ENCODE measurements around the gene RABEPK. TPM values are rescaled to one million over a fixed set of nuclear protein-coding genes. Genes with fewer than 3 reads are reported as not detected.

RABEPK gene
- total RNA-seq, 4 donors from 2014 or later: 11.0 to 17.3 (median 15.4) TPM

DNA sequence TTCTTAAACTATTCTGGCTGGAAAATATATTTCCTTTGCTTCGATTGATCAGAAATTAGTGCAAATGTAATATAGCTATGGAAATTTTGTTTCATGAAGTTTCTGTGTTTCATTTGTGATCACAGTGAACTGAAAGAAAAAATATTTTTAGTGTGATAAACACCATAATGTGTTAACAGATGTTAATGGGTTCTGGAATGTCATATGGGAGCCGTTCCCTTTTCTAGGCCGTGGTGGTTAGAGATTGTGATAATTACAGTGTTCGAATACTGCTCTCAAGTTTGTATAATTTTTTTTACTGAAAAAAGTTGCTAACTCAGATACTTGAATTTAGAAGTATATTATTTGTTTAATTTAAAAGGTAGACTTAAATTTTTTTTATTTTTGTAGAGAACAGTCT is 80.6 kb downstream of the RABEPK start:
- H3K27ac ChIP-seq: no peak overlapping the region
- DNase-seq: no peak
- no peaks in the 10 kb centered on the region for H3K27me3 ChIP-seq
- H3K4me3 ChIP-seq (replicated peaks in 1 of 3): no peak overlapping the region
- TF ChIP-seq, protein P1, sequence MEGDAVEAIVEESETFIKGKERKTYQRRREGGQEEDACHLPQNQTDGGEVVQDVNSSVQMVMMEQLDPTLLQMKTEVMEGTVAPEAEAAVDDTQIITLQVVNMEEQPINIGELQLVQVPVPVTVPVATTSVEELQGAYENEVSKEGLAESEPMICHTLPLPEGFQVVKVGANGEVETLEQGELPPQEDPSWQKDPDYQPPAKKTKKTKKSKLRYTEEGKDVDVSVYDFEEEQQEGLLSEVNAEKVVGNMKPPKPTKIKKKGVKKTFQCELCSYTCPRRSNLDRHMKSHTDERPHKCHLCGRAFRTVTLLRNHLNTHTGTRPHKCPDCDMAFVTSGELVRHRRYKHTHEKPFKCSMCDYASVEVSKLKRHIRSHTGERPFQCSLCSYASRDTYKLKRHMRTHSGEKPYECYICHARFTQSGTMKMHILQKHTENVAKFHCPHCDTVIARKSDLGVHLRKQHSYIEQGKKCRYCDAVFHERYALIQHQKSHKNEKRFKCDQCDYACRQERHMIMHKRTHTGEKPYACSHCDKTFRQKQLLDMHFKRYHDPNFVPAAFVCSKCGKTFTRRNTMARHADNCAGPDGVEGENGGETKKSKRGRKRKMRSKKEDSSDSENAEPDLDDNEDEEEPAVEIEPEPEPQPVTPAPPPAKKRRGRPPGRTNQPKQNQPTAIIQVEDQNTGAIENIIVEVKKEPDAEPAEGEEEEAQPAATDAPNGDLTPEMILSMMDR (IDR thresholded peaks at IDR 0.05): no peak
- TF ChIP-seq POLR2A (IDR thresholded peaks at IDR 0.05): no peak
- H3K9me3 ChIP-seq: no peaks in the 10 kb centered on the region
- H3K4me1 ChIP-seq: peaks cover 15 to 16% of the 10 kb centered on the region in 2 donors
- intact Hi-C loops (cut with DNase I): no loop called here
- WGBS, 2 donors: 76 to 86% methylated on average over 4 of the region's 4 CpGs
- H3K36me3 ChIP-seq: no peaks in the 10 kb centered on the region

Small RNA genes lying within 50 kb of the gene (small RNA-seq; reads per million reads assigned to genes)
- gene AL354710.1: not detected

Other genes starting within 250 kb of the RABEPK start
- gene SCAI, start 57.0 kb upstream of the RABEPK start, total RNA-seq: 10 to 100 TPM; 10.4 to 13.4 (median 12.5) TPM
- gene PPP6C, start 10.7 kb upstream of the RABEPK start, total RNA-seq: 10 to 100 TPM; 41.3 to 63.1 (median 47.8) TPM
- 100 to 1,000 TPM; 202 to 921 (median 592) TPM for gene HSPA5, start 40.8 kb downstream of the RABEPK start, total RNA-seq
- 100 to 1,000 TPM in 2 of 4 donors, 10 to 100 TPM in 2; 92.6 to 140 (median 104) TPM for gene GAPVD1, start 61.3 kb downstream of the RABEPK start, total RNA-seq